HCT116 (cell line): ENCODE results near the gene TSC22D4. TPM values are rescaled to one million over a fixed set of nuclear protein-coding genes. Genes with fewer than 3 reads are reported as not detected.

Experiments
- ATAC-seq: fragments of 200-7000 bp; cut with Tn5 transposase; 2 replicates; pipeline ENCODE4 v1.9.1; 2020; ENCODE audit warnings: mild to moderate bottlenecking, moderate library complexity
- BruUV-seq: library from RNA; stranded (reverse); fragments of 400-500 nt; replicated peaks from 2 replicates; lab custom pipeline; 2021; lab: Mats Ljungman, UMichigan
- CTCF ChIA-PET: fragments of 300-600 bp; sonication (Branson Sonifier 250); formaldehyde crosslinking; loops from one replicate; lab custom pipeline; 2021; ENCODE audit warnings: antibody characterized with exemption; lab: Charles Lee
- POLR2A ChIA-PET: fragments of 300-600, 350-600 bp; sonication (Branson Sonifier 250); formaldehyde crosslinking; loops from one replicate; lab custom pipeline; 2021; ENCODE audit warnings: antibody characterized with exemption; lab: Charles Lee
- RAD21 ChIA-PET, 2 experiments: fragments of 300-600 bp; sonication (Branson Sonifier 250); formaldehyde crosslinking; loops; one replicate each; lab custom pipeline; 2023; ENCODE audit warnings: low total read pairs in 2 of 2; ENCODE audit not compliant: uncharacterized antibody in 2 of 2, unreplicated experiment in 2 of 2, low non-redundant PET in 1 of 2; lab: Charles Lee
- DNase-seq: peaks from one replicate; pipeline ENCODE4 v3.0.0-alpha.2; 2010; ENCODE audit warnings: low read depth, low spot score
- H2AFZ ChIP-seq: fragments of 200-600 bp; shearing (Covaris generic), sonication (generic); 2 replicates; pipeline ENCODE4 v1.6.1; 2017; ENCODE audit warnings: low read depth, mixed run types, mixed read lengths, antibody characterized with exemption, low read length; ENCODE audit not compliant: poor library complexity, severe bottlenecking
- H3K27ac ChIP-seq: 2 replicates; pipeline ENCODE4 v1.5.1; 2012; ENCODE audit warnings: low read depth, low read length
- H3K27me3 ChIP-seq: fragments of 200-600 bp; sonication (generic); 2 replicates; pipeline ENCODE4 v1.6.1; 2016; ENCODE audit warnings: mixed run types, low read length, mixed read lengths; ENCODE audit not compliant: insufficient read depth
- H3K36me3 ChIP-seq, 2 experiments: fragments of 200-500 bp in 1 of 2; fragments of 200-600 bp in 1 of 2; sonication (Bioruptor generic) in 1 of 2; sonication (generic) in 1 of 2; 2 replicates each; pipeline versions ENCODE4 v1.5.1 to v1.6.1; 2014 to 2016; ENCODE audit warnings: low read length in 2 of 2, inconsistent platforms in 1 of 2, mixed read lengths in 1 of 2, mixed run types in 1 of 2; ENCODE audit not compliant: insufficient read depth in 2 of 2, control insufficient read depth in 1 of 2
- H3K4me1 ChIP-seq, 2 experiments: fragments of 200-600 bp in 1 of 2; sonication (generic) in 1 of 2; 2 replicates each; pipeline versions ENCODE4 v1.5.1 to v1.6.1; 2012 to 2017; ENCODE audit warnings: low read length in 2 of 2, inconsistent platforms in 1 of 2, mild to moderate bottlenecking in 1 of 2, mixed read lengths in 1 of 2, mixed run types in 1 of 2, moderate library complexity in 1 of 2; ENCODE audit not compliant: insufficient read depth in 2 of 2, control insufficient read depth in 1 of 2
- H3K4me2 ChIP-seq: fragments of 200-600 bp; sonication (generic); 2 replicates; pipeline ENCODE4 v1.6.1; 2017; ENCODE audit warnings: mixed run types, low read length, mixed read lengths
- H3K4me3 ChIP-seq, 2 experiments: fragments of 200-600 bp in 1 of 2; sonication (generic) in 1 of 2; replicated peaks in 1 of 2; 2 replicates each; pipeline ENCODE4 v1.5.1; 2011 to 2016; ENCODE audit warnings: low read length in 2 of 2, control low read depth in 1 of 2, low read depth in 1 of 2, mild to moderate bottlenecking in 1 of 2, mixed read lengths in 1 of 2, mixed run types in 1 of 2
- H3K79me2 ChIP-seq: fragments of 200-600 bp; sonication (generic); 2 replicates; pipeline ENCODE4 v1.6.1; 2017; ENCODE audit warnings: mild to moderate bottlenecking, mixed run types, low read length, moderate library complexity, mixed read lengths; ENCODE audit not compliant: insufficient read depth
- H3K9ac ChIP-seq: fragments of 200-600 bp; sonication (generic); 2 replicates; pipeline ENCODE4 v1.6.1; 2016; ENCODE audit warnings: low read length, mixed read lengths
- H3K9me2 ChIP-seq: fragments of 200-600 bp; sonication (generic), shearing (Covaris generic); 2 replicates; pipeline ENCODE4 v1.6.1; 2017; ENCODE audit warnings: mixed run types, mild to moderate bottlenecking, moderate library complexity; ENCODE audit not compliant: insufficient read depth
- H3K9me3 ChIP-seq, 2 experiments: fragments of 200-500 bp in 1 of 2; fragments of 200-600 bp in 1 of 2; sonication (Bioruptor generic) in 1 of 2; sonication (generic) in 1 of 2; 2 replicates each; pipeline ENCODE4 v1.6.1; 2014 to 2017; ENCODE audit warnings: low read length in 2 of 2, mixed read lengths in 2 of 2, inconsistent platforms in 1 of 2, low read depth in 1 of 2, mild to moderate bottlenecking in 1 of 2, mixed run types in 1 of 2, moderate library complexity in 1 of 2; ENCODE audit not compliant: control insufficient read depth in 1 of 2, insufficient read depth in 1 of 2
- H4K20me1 ChIP-seq: fragments of 200-600 bp; sonication (generic), shearing (Covaris generic); 2 replicates; pipeline ENCODE4 v1.6.1; 2017; ENCODE audit warnings: mixed run types, mild to moderate bottlenecking, moderate library complexity; ENCODE audit not compliant: insufficient read depth
- CBX3 ChIP-seq: IDR thresholded peaks from 2 replicates; pipeline ENCODE4 v1.6.1; 2012; ENCODE audit warnings: low read depth
- EZH2phosphoT487 ChIP-seq: fragments of 200-600 bp; IDR thresholded peaks from 2 replicates; pipeline ENCODE4 v1.6.1; 2018; ENCODE audit warnings: antibody characterized with exemption, borderline replicate concordance
- FOSL1 ChIP-seq: IDR thresholded peaks from 2 replicates; pipeline ENCODE4 v1.6.1; 2012; ENCODE audit warnings: low read depth
- JUND ChIP-seq: IDR thresholded peaks from 2 replicates; pipeline ENCODE4 v1.6.1; 2012
- POLR2AphosphoS5 ChIP-seq: IDR thresholded peaks from 2 replicates; pipeline ENCODE4 v1.6.1; 2011; ENCODE audit warnings: mild to moderate bottlenecking, low read depth, low read length, moderate library complexity
- SIN3A ChIP-seq: IDR thresholded peaks from 2 replicates; pipeline ENCODE4 v1.6.1; 2012; ENCODE audit warnings: low read depth
- TCF7L2 ChIP-seq: IDR thresholded peaks from 2 replicates; pipeline ENCODE4 v1.7.0; 2011; ENCODE audit warnings: borderline replicate concordance, inconsistent platforms; ENCODE audit not compliant: insufficient read depth, insufficient read length; ENCODE audit errors: extremely low read depth
- ZFX ChIP-seq: fragments of 450-650 bp; IDR thresholded peaks from 2 replicates; pipeline ENCODE4 v1.6.1; 2017
- ZNF274 ChIP-seq: fragments of 200-500 bp; sonication (Bioruptor generic); IDR thresholded peaks from 2 replicates; pipeline ENCODE4 v1.6.1; 2014; ENCODE audit warnings: mild to moderate bottlenecking, low read depth, low read length, inconsistent platforms
- intact Hi-C: fragments of 100-400 bp; cut with micrococcal nuclease; formaldehyde crosslinking; loops from 2 replicates; pipeline ENCODE4 v1.10.0; 2022
- total RNA-seq: library from RNA; stranded (reverse); gene quantifications from one replicate; pipeline ENCODE4 v1.2.1, GENCODE V29; 2021; ENCODE audit not compliant: unreplicated experiment
- TF ChIP-seq, protein P1 (sequence below): IDR thresholded peaks from 2 replicates; pipeline ENCODE4 v1.6.1; 2012
- TF ChIP-seq, protein P2 (sequence below): IDR thresholded peaks from 2 replicates; pipeline ENCODE4 v1.6.1; 2012

The TSC22D4 gene
- total RNA-seq, 1 experiment from 2014 or later: 36.9 TPM

- Histone ChIP-seq H3K27me3 (no peaks in the 10 kb centered on the region), H4K20me1 (no peaks in the 10 kb centered on the region), H2AFZ (no peak overlapping the region), H3K27ac (no peak overlapping the region), H3K4me3 (no peak overlapping the region), H3K4me1 (peaks cover 24 to 35% of the 10 kb centered on the region in 2 experiments), H3K4me2 (peak overlapping the region; percentile 10; the same call in 1 of the 2 replicates), H3K9me2 (no peaks in the 10 kb centered on the region), H3K79me2 (no peaks in the 10 kb centered on the region), H3K9me3 (no peaks in the 10 kb centered on the region), H3K36me3 (peaks cover 0 to 4% of the 10 kb centered on the region in 2 experiments; a peak in 1 of 4 replicates), H3K9ac (no peak overlapping the region)
- RAD21 ChIA-PET: no interaction called here
- CTCF ChIA-PET: no interaction called here
- no peak for DNase-seq
- no peak for ATAC-seq
- intact Hi-C loops: no loop called here
- BruUV-seq: no TSS peak
- POLR2A ChIA-PET: no interaction called here
- TF ChIP-seq EZH2phosphoT487 (no peak), JUND (no peak), FOSL1 (no peak)
- TF ChIP-seq, all 23 proteins: peak for 0
Measured at GRCh38 chr7:100472854-100473499, 6.0 kb downstream of the TSC22D4 start.

DNA sequence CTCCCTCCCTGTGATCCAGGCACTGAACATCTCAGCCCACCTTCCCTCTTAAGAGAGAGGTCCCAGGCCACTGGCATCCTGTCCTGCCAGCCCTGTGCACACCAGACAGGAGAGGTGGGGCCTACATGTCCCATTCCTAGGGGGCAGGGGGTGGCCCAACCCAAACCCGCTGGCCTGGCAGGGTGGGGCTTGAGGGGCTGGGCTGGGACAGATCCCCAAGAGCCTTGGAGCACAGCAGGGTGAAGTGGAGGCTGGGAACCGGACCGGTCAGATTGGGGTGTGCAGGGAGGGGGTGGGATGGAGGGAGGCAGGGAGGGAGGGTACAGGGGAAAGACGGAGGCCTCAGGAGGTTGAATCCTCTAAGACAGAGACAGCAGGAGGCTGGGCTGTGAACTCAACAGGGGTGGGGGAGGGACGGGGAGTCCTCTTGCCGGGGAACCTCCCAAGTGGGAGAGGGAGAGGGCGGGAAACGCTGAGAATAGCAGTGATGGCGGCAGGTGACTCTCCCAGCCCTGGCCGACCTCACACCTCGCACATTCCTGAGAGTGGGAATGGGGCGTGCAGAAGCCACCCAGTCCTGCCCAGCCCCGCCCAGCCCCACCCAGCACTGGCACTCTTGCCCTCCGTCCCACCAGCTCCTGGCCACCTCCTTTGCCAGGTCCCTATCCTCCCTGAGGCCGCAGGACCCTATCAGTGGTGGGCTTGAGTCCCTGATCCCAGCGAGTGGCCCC lies 6.7 kb downstream of the TSC22D4 start:
- Histone ChIP-seq H3K9ac (no peak overlapping the region), H3K4me1 (peaks cover 23 to 31% of the 10 kb centered on the region in 2 experiments), H4K20me1 (no peaks in the 10 kb centered on the region), H3K9me3 (no peaks in the 10 kb centered on the region), H3K4me3 (no peak overlapping the region), H3K27ac (no peak overlapping the region), H3K9me2 (no peaks in the 10 kb centered on the region), H3K79me2 (no peaks in the 10 kb centered on the region), H3K36me3 (peaks cover 0 to 4% of the 10 kb centered on the region in 2 experiments; a peak in 1 of 4 replicates), H3K4me2 (peak overlapping the region; percentile 10; the same call in 1 of the 2 replicates), H3K27me3 (no peaks in the 10 kb centered on the region), H2AFZ (no peak overlapping the region)
- TF ChIP-seq ZNF274 (no peak), POLR2AphosphoS5 (no peak), EZH2phosphoT487 (no peak), CBX3 (no peak), SIN3A (no peak), ZFX (no peak), TCF7L2 (no peak)
- TF ChIP-seq, protein P1, sequence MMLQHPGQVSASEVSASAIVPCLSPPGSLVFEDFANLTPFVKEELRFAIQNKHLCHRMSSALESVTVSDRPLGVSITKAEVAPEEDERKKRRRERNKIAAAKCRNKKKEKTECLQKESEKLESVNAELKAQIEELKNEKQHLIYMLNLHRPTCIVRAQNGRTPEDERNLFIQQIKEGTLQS: no peak
- TF ChIP-seq, protein P2, sequence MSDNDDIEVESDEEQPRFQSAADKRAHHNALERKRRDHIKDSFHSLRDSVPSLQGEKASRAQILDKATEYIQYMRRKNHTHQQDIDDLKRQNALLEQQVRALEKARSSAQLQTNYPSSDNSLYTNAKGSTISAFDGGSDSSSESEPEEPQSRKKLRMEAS: no peak
- DNase-seq (no peak), ATAC-seq (no peak)
- RAD21 ChIA-PET: no interaction called here
- CTCF ChIA-PET: no interaction called here
- POLR2A ChIA-PET: no interaction called here
- intact Hi-C loops: no loop called here
- no TSS peak for BruUV-seq
